Measurements from ENCODE around the gene SIPA1L3.

The SIPA1L3 gene

DNA sequence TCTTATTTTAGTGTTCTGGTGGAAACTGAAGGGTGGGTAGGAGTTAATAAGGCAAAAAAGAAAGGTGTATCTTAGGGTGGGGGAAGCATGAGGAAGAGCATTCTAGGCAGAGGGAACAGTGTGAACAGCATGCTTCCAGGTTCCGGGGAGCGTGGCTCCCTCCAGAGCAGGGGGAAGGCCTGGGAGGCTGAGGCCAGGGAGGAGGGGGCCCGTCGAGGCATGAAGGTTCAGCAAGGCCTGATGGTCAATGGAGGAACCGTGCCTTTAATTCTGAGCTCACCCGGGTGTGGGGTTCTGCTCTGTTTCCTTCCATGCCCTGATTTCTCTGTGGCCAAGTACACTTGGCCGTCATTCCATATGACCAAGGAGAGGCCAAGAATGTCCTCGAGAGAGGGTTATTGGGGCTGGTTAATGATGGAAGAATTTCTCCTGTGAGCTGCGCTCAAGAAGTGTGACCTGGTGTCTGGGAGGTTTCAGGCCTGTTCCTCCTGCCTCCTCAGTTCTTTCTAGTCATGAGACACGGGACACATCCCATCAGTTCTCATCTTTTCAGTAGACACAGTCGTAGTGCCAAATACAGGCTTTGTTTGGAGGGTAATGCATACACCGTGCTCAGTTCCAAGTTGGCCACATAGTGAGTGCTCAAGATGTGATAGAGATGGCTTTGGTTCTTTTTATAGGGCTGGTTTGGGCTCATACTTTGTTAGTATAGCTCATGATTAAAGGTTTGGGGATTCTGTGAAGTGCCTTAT is 73.6 kb downstream of the SIPA1L3 start:
- H3K9me3 ChIP-seq (ENCODE audit: control insufficient read depth, insufficient read depth, low read depth, low read length) = no peaks in the 10 kb centered on the region
- POLR2A ChIA-PET = no interaction called here

DNA sequence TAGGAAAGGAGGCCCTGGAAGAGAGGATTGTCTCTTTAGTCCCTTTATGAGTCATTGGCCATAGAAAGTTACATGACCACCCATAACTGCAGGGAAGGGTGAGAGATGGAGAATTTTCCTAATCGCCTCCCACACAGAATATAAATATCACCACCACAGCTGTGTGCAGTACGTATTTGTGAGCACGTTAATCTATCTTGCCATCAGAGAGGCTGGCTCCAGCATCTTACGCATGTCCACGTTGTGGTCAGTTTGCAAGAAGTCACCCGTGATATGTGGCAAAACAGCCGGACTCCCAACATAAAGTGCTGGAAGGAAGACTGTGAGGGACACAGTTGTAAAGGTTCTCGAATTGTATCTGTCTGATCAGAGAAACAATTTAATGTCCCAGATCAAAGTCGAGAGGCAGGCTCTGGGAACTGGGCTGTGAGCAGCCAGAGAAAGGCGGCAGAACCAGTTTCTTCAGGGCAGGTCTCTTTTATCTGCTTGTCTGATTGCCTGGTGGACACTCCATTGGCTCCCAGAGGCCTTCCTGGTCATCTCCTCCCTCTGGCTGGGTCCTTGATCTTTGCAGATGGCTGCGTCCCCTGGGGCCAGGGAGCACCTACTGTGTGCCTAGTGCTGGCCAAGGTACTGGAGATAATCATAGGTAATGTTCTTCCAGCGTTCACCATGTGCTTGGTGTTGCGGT is 74.9 kb downstream of the SIPA1L3 start:
- Histone ChIP-seq H3K4me3 (ENCODE audit: low read depth, low read length) (no peak overlapping the region), H3K4me1 (ENCODE audit: control insufficient read depth, insufficient read depth, low read length) (peaks cover 12% of the 10 kb centered on the region), H3K27ac (ENCODE audit: extremely low read depth, low read depth, low read length) (no peak overlapping the region), H3K9me3 (ENCODE audit: control insufficient read depth, insufficient read depth, low read depth, low read length) (no peaks in the 10 kb centered on the region), H3K36me3 (ENCODE audit: control insufficient read depth in 2 of 2, insufficient read depth in 1 of 2, low read length in 2 of 2) (no peaks in the 10 kb centered on the region; a peak in 1 of 3 replicates)
- CTCF ChIA-PET = interaction anchor here (0.6 kb wide), 1 partner anchor 98 kb away, joined by 3 read pairs; no protein-coding TSS in a partner anchor
- TF ChIP-seq MYNN (tag by site-specific recombination; IDR thresholded peaks at IDR 0.05; ENCODE audit: borderline replicate concordance) = no peak
- TF ChIP-seq ZSCAN4 (tag by site-specific recombination; IDR thresholded peaks at IDR 0.05) = no peak
- no peak for TF ChIP-seq ZNF148 (tag by site-specific recombination; IDR thresholded peaks at IDR 0.05; ENCODE audit: borderline replicate concordance)
- TF ChIP-seq ZNF707 (tag by site-specific recombination; IDR thresholded peaks at IDR 0.05) = no peak
- TF ChIP-seq ZNF10 (tag by site-specific recombination; IDR thresholded peaks at IDR 0.05) = no peak
- no peak for TF ChIP-seq ZNF155 (tag by site-specific recombination; IDR thresholded peaks at IDR 0.05)
- TF ChIP-seq ZNF585B (tag by site-specific recombination; IDR thresholded peaks at IDR 0.05) = no peak
- TF ChIP-seq YY1 (tag by site-specific recombination; IDR thresholded peaks at IDR 0.05) = no peak
- TF ChIP-seq ZNF146 (tag by site-specific recombination; IDR thresholded peaks at IDR 0.05) = no peak
- TF ChIP-seq ZNF777 (tag by site-specific recombination; IDR thresholded peaks at IDR 0.05; ENCODE audit: borderline replicate concordance) = no peak
- TF ChIP-seq GFI1B (tag by site-specific recombination; IDR thresholded peaks at IDR 0.05) = no peak
- TF ChIP-seq ZNF473 (tag by site-specific recombination; IDR thresholded peaks at IDR 0.05) = no peak
- no peak for TF ChIP-seq ZNF202 (tag by site-specific recombination; IDR thresholded peaks at IDR 0.05; ENCODE audit: borderline replicate concordance)
- TF ChIP-seq ZNF404 (tag by site-specific recombination; IDR thresholded peaks at IDR 0.05) = no peak
- no peak for TF ChIP-seq TSHZ1 (tag by site-specific recombination; IDR thresholded peaks at IDR 0.05; ENCODE audit: borderline replicate concordance)
- TF ChIP-seq ZNF529 (tag by site-specific recombination; IDR thresholded peaks at IDR 0.05; ENCODE audit: insufficient replicate concordance) = no peak
- TF ChIP-seq SP2 (tag by site-specific recombination; IDR thresholded peaks at IDR 0.05) = no peak
- TF ChIP-seq ZNF660 (tag by site-specific recombination; IDR thresholded peaks at IDR 0.05) = no peak
- POLR2A ChIA-PET = no interaction called here

More for the DNA sequence above, 73.6 kb downstream of the SIPA1L3 start:
- H3K27ac ChIP-seq (ENCODE audit: extremely low read depth, low read depth, low read length) = peak overlapping the region; percentile 73
- CTCF ChIA-PET = no interaction called here
- peaks cover 12% of the 10 kb centered on the region for H3K4me1 ChIP-seq (ENCODE audit: control insufficient read depth, insufficient read depth, low read length)
- no peak overlapping the region for H3K4me3 ChIP-seq (ENCODE audit: low read depth, low read length)
- TF ChIP-seq MEIS1 (CRISPR knock-in tag; IDR thresholded peaks at IDR 0.05; ENCODE audit: borderline replicate concordance) (no peak), ZNF843 (tag by site-specific recombination; IDR thresholded peaks at IDR 0.05) (no peak), ZFP37 (tag by site-specific recombination; IDR thresholded peaks at IDR 0.05) (no peak), ZNF423 (tag by site-specific recombination; IDR thresholded peaks at IDR 0.05) (no peak), PRDM6 (tag by site-specific recombination; IDR thresholded peaks at IDR 0.05) (no peak), ZBTB21 (tag by site-specific recombination; IDR thresholded peaks at IDR 0.05) (no peak), ZNF621 (tag by site-specific recombination; IDR thresholded peaks at IDR 0.05) (no peak)
- no peaks in the 10 kb centered on the region; a peak in 1 of 3 replicates for H3K36me3 ChIP-seq (ENCODE audit: control insufficient read depth in 2 of 2, insufficient read depth in 1 of 2, low read length in 2 of 2)
